Measurements from ENCODE around the gene ST6GALNAC3. TPM values are rescaled to one million over a fixed set of nuclear protein-coding genes. Genes with fewer than 3 reads are reported as not detected.

ST6GALNAC3 gene
- total RNA-seq, 2 donors from 2014 or later: 10.5 to 13.3 TPM

DNA sequence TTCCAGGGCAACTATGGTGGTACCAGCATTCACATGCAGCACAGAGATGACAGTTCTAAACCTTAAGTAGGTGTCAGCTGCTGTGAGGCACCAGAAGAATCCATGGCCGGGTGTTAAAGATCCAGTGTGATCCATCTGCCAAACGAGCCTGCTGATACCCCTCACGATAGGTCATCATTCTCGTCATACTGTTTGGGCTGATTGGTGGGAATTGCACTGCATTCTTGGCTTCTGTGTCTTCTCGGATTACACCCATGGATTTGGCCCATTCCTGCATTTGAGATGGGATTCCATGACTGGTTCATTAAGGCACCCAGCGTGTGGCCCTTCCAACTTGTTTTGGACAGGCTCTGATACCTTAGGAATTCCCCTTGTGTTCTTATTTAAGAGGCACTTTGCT, 55.2 kb downstream of the ST6GALNAC3 start:
- intact Hi-C loops (cut with DNase I, micrococcal nuclease): no loop called here
- no peak for DNase-seq
- no peak for ATAC-seq

DNA sequence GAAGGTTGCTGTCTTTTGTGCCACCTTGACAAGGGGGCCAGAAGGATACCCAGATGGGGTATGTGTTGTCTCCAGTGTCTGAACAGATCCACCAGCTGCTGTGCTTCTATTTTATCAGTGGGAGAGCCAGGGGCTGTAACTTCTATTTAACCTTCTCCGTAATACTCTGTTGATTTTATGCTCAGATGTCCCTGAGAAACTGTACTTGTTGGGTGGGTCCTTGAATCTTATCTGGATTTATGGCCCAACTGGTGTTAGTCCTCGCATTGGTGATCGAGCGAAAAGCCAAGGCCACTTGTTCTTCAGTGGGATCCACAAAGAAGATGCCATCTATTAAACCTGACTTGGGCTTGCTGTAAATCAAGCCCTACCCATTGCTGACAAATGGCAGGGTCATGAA, 56.4 kb downstream of the ST6GALNAC3 start:
- intact Hi-C loops (cut with DNase I, micrococcal nuclease): no loop called here
- peak; percentile 83 for ATAC-seq
- no peak for DNase-seq

GRCh38 chr1:76133977-76134376, 59.4 kb downstream of the ST6GALNAC3 start:
- intact Hi-C loops (cut with DNase I, micrococcal nuclease): no loop called here
- ATAC-seq: peak; percentile 5

GRCh38 chr1:76135835-76136234, 61.3 kb downstream of the ST6GALNAC3 start:
- DNase-seq: no peak
- intact Hi-C loops (cut with DNase I, micrococcal nuclease): no loop called here
- no peak for ATAC-seq

More at GRCh38 chr1:76133977-76134376, 59.4 kb downstream of the ST6GALNAC3 start:
- no peak for DNase-seq

DNA sequence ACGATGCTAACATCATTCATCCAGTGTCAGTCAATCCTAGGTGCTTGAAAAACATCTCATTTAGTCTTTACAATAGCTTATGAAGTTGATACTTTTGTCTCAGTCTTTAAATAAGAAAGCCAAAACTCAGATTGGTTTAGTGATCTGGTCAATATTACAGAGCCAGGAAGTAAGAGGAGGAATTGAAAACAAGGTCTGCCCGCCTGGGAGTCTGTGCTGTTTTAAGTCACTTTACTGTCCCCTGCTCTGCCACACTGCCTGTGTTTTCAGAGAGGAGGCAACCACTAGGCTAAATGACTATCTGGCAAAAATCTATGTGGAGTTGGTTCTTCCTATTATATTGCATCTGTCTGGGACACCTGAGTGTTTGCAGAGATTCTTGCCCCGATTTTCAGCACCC, 62.3 kb downstream of the ST6GALNAC3 start:
- no peak for ATAC-seq
- intact Hi-C loops (cut with DNase I, micrococcal nuclease): no loop called here

GRCh38 chr1:76137746-76138145, 63.2 kb downstream of the ST6GALNAC3 start:
- DNase-seq (no peak), ATAC-seq (no peak)
- intact Hi-C loops (cut with DNase I, micrococcal nuclease): no loop called here

More for the DNA sequence above, 62.3 kb downstream of the ST6GALNAC3 start:
- no peak for DNase-seq

- ATAC-seq (peak; percentile 56), DNase-seq (no peak)
- intact Hi-C loops (cut with DNase I, micrococcal nuclease): no loop called here
These were observed 63.7 kb downstream of the ST6GALNAC3 start for GRCh38 chr1:76138217-76138616.

- ATAC-seq: peak; percentile 81
- intact Hi-C loops (cut with DNase I, micrococcal nuclease): loop anchor here in 1 of 2 donors (10.0 kb wide), 1 partner anchor 105 kb away; no protein-coding TSS in a partner anchor
- DNase-seq: peak in 1 of 2 donors; percentile 23
These were observed 65.7 kb downstream of the ST6GALNAC3 start for GRCh38 chr1:76140227-76140626.

DNA sequence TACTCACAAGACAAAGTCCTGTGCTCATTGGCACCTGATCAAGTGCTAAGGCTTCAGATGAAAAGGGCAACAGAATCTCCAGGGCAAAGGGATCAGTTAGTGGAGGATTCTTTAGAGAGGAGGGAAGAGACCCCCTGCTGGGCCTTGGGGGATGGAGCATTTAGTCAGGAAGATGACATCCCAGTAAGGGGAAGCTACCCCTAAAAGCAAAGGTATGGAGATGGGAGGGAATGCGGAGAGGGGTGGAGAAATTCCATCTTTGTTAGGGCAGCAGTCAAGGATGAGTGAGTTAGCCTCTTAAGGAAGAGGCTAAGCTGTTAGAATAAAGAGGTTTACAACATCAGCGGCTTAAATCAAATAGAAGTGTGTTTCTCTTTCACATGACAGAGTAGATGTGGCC, 67.4 kb downstream of the ST6GALNAC3 start:
- intact Hi-C loops (cut with DNase I, micrococcal nuclease): loop anchor here in 1 of 2 donors (10.0 kb wide), 1 partner anchor 107 kb away; no protein-coding TSS in a partner anchor
- ATAC-seq: no peak

DNA sequence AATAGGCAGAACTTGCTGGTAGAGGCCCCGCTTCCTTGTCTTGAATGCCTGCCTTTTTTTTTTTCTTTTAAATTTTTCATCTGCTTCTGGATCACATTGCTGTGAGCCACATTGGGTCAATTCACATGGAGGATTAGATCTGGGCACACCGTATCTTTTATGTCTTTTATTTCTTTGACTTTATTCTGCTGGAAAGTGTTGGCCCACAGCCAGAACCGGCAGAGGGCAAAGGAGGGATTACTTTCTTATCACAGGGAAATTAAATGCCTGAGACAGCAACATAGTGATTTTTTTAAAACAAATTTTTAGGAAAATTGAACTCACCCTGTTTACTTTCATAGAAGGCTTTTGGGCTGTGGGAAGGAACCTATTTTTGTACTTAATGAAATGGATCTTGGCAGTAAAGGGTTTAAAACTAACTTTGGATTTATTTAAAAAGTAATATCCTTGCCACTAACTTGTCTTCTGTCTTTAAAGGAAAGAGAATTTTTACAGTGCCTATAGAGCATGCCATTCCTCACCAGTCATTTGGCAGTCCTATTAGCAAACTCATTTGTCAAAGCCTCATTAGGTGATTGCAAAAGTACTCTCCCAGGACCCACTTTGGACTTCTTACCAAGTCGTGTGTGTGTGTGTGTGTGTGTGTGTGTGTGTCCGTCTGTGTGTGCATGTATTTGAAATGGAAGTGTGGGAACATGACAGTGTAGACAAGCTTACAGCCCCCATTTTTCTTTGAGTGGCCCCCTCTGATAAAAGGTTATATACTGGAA, 68.4 kb downstream of the ST6GALNAC3 start:
- ATAC-seq (peak; percentile 39), DNase-seq (peak in 1 of 2 donors; percentile 62)
- intact Hi-C loops (cut with DNase I, micrococcal nuclease): loop anchor here in 1 of 2 donors (10.0 kb wide), 1 partner anchor 108 kb away; no protein-coding TSS in a partner anchor

More for the DNA sequence above, 67.4 kb downstream of the ST6GALNAC3 start:
- no peak for DNase-seq

DNA sequence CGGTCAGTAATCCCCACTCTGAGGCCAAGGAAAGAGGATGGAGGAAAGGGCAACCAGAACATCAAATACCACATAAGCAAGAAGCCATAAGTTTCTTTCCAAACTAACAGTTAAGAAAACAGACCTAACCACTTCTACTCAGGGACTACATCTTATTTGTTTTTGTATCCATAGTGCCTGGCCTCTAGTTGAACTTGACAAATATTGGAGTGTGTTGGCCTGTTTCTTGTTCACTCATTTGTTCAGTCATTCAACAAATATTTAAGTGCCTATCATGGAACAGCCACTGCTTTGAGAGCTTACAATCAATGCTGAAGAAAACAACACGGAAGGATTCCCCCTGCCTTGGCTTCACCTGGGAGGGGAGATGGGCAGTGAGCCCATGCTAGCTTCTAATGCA, 69.7 kb downstream of the ST6GALNAC3 start:
- intact Hi-C loops (cut with DNase I, micrococcal nuclease): loop anchor here in 1 of 2 donors (10.0 kb wide), 1 partner anchor 109 kb away; no protein-coding TSS in a partner anchor

GRCh38 chr1:76145332-76145731, 70.8 kb downstream of the ST6GALNAC3 start:
- ATAC-seq (no peak), DNase-seq (no peak)
- intact Hi-C loops (cut with DNase I, micrococcal nuclease): loop anchor here in 1 of 2 donors (10.0 kb wide), 1 partner anchor 111 kb away; no protein-coding TSS in a partner anchor

More for the DNA sequence above, 69.7 kb downstream of the ST6GALNAC3 start:
- ATAC-seq (no peak), DNase-seq (no peak)

- ATAC-seq (no peak), DNase-seq (no peak)
- intact Hi-C loops (cut with DNase I, micrococcal nuclease): loop anchor here in 1 of 2 donors (10.0 kb wide), 1 partner anchor 111 kb away; no protein-coding TSS in a partner anchor
These were observed 71.6 kb downstream of the ST6GALNAC3 start for GRCh38 chr1:76146184-76146583.

- intact Hi-C loops (cut with DNase I, micrococcal nuclease): loop anchor here in 1 of 2 donors (10.0 kb wide), 1 partner anchor 113 kb away; no protein-coding TSS in a partner anchor
- ATAC-seq (no peak), DNase-seq (no peak)
These were observed 73.4 kb downstream of the ST6GALNAC3 start for GRCh38 chr1:76147917-76148316.

GRCh38 chr1:76148460-76148859, 73.9 kb downstream of the ST6GALNAC3 start:
- ATAC-seq (no peak), DNase-seq (no peak)
- intact Hi-C loops (cut with DNase I, micrococcal nuclease): loop anchor here in 1 of 2 donors (10.0 kb wide), 1 partner anchor 114 kb away; no protein-coding TSS in a partner anchor

GRCh38 chr1:76153841-76154205, 79.3 kb downstream of the ST6GALNAC3 start:
- DNase-seq (no peak), ATAC-seq (no peak)
- intact Hi-C loops (cut with DNase I, micrococcal nuclease): loop anchor here in 1 of 2 donors (5.0 to 10.0 kb wide), 2 partner anchors 162 to 971 kb away; no protein-coding TSS in a partner anchor

GRCh38 chr1:76154206-76154956, 79.8 kb downstream of the ST6GALNAC3 start:
- DNase-seq (peak; percentile 64 to 80), ATAC-seq (peak; percentile 92)
- intact Hi-C loops (cut with DNase I, micrococcal nuclease): loop anchor here in 1 of 2 donors (5.0 to 10.0 kb wide), 2 partner anchors 162 to 970 kb away; no protein-coding TSS in a partner anchor

DNA sequence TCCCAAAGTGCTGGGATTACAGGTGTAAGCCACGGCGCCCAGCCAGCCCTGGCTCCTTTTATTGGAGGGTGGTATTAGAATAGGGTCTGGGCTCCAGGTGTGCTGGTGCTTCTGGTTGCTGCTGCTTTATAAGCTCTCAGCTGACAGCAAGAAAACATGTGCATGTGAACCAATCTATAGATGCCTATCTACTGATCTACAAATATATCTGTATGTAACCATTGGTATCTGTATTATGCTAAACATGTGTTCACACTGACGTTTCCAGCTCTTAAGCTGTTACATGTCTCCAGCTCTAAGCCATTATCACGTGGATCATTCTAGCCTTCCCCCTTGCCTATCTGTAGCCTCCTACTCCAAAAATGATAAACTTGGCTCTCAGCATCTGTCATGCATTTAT, 82.4 kb downstream of the ST6GALNAC3 start:
- intact Hi-C loops (cut with DNase I, micrococcal nuclease): loop anchor here in 1 of 2 donors (10.0 kb wide), 1 partner anchor 968 kb away; no protein-coding TSS in a partner anchor
- no peak for ATAC-seq
- no peak for DNase-seq

- no peak for ATAC-seq
- intact Hi-C loops (cut with DNase I, micrococcal nuclease): loop anchor here in 1 of 2 donors (10.0 kb wide), 1 partner anchor 967 kb away; no protein-coding TSS in a partner anchor
- no peak for DNase-seq
These were observed 83.6 kb downstream of the ST6GALNAC3 start for GRCh38 chr1:76158126-76158525.
